H9 (cell line): ENCODE data around the gene STH. TPM values are rescaled to one million over a fixed set of nuclear protein-coding genes. Genes with fewer than 3 reads are reported as not detected.

Experiments
- DNase-seq: peaks from one replicate; pipeline ENCODE4 v3.0.0-alpha.2; 2017
- H2AFZ ChIP-seq: one replicate; pipeline ENCODE4 v1.6.1; 2013; ENCODE audit warnings: mild to moderate bottlenecking, low read length, control low read depth, moderate library complexity
- H2AK5ac ChIP-seq: 2 replicates; pipeline ENCODE4 v1.6.1; 2013; ENCODE audit warnings: low read length, control low read depth, mixed read lengths; ENCODE audit not compliant: insufficient read length
- H2BK120ac ChIP-seq: one replicate; pipeline ENCODE4 v1.6.1; 2013; ENCODE audit warnings: low read depth, mild to moderate bottlenecking, low read length, control low read depth, inconsistent platforms; ENCODE audit not compliant: poor library complexity, severe bottlenecking
- H2BK12ac ChIP-seq: 2 replicates; pipeline ENCODE4 v1.6.1; 2013; ENCODE audit warnings: low read length, control low read depth, mixed read lengths, low read depth; ENCODE audit not compliant: insufficient read length
- H2BK15ac ChIP-seq: 2 replicates; pipeline ENCODE4 v1.6.1; 2013; ENCODE audit warnings: low read depth, low read length, control low read depth
- H2BK20ac ChIP-seq: one replicate; pipeline ENCODE4 v1.6.1; 2013; ENCODE audit warnings: low read depth, mild to moderate bottlenecking, low read length, control low read depth, inconsistent platforms; ENCODE audit not compliant: poor library complexity, severe bottlenecking
- H2BK5ac ChIP-seq: 2 replicates; pipeline ENCODE4 v1.6.1; 2013; ENCODE audit warnings: low read length, control low read depth, mixed read lengths; ENCODE audit not compliant: insufficient read length
- H3K14ac ChIP-seq: 2 replicates; pipeline ENCODE4 v1.6.1; 2013; ENCODE audit warnings: low read length, control low read depth; ENCODE audit not compliant: insufficient read depth
- H3K18ac ChIP-seq: 2 replicates; pipeline ENCODE4 v1.6.1; 2013; ENCODE audit warnings: low read depth, mild to moderate bottlenecking, mixed read lengths, low read length, control low read depth; ENCODE audit not compliant: insufficient read length
- H3K23ac ChIP-seq: 2 replicates; pipeline ENCODE4 v1.6.1; 2013; ENCODE audit warnings: low read length, control low read depth, mixed read lengths, low read depth; ENCODE audit not compliant: insufficient read length
- H3K23me2 ChIP-seq: 2 replicates; pipeline ENCODE4 v1.6.1; 2013; ENCODE audit warnings: low read depth, mild to moderate bottlenecking, mixed read lengths, low read length, control low read depth; ENCODE audit not compliant: insufficient read length, poor library complexity, severe bottlenecking
- H3K27ac ChIP-seq: 2 replicates; pipeline ENCODE4 v1.5.1; 2013; ENCODE audit warnings: low read length, control low read depth, mixed read lengths, low read depth; ENCODE audit not compliant: insufficient read length
- H3K27me3 ChIP-seq: 2 replicates; pipeline ENCODE4 v1.6.1; 2013; ENCODE audit warnings: low read length, control low read depth, inconsistent platforms; ENCODE audit not compliant: insufficient read depth
- H3K4ac ChIP-seq: 2 replicates; pipeline ENCODE4 v1.6.1; 2013; ENCODE audit warnings: low read depth, mild to moderate bottlenecking, control low read depth, inconsistent platforms, low read length, moderate library complexity
- H3K4me1 ChIP-seq: 2 replicates; pipeline ENCODE4 v1.6.1; 2013; ENCODE audit warnings: low read length, control low read depth, inconsistent platforms; ENCODE audit not compliant: insufficient read depth
- H3K4me2 ChIP-seq: 2 replicates; pipeline ENCODE4 v1.6.1; 2013; ENCODE audit warnings: low read length, control low read depth, mixed read lengths; ENCODE audit not compliant: insufficient read length, insufficient read depth
- H3K56ac ChIP-seq: 2 replicates; pipeline ENCODE4 v1.6.1; 2013; ENCODE audit warnings: low read depth, mild to moderate bottlenecking, mixed read lengths, low read length, control low read depth; ENCODE audit not compliant: insufficient read length
- H3K79me1 ChIP-seq: 2 replicates; pipeline ENCODE4 v1.6.1; 2013; ENCODE audit warnings: low read depth, mild to moderate bottlenecking, moderate library complexity, low read length, control low read depth, inconsistent platforms; ENCODE audit not compliant: insufficient read depth, poor library complexity, severe bottlenecking
- H3K79me2 ChIP-seq: 2 replicates; pipeline ENCODE4 v1.6.1; 2013; ENCODE audit warnings: low read length, control low read depth, inconsistent platforms; ENCODE audit not compliant: insufficient read depth
- H3K9ac ChIP-seq: 2 replicates; pipeline ENCODE4 v1.6.1; 2013; ENCODE audit warnings: low read length, control low read depth, mixed read lengths; ENCODE audit not compliant: insufficient read length; ENCODE audit errors: extremely low read depth
- H3K9me3 ChIP-seq: one replicate; pipeline ENCODE4 v1.6.1; 2013; ENCODE audit warnings: low read depth, low read length, inconsistent platforms; ENCODE audit not compliant: control insufficient read depth
- H3T11ph ChIP-seq: one replicate; pipeline ENCODE4 v1.6.1; 2013; ENCODE audit warnings: mild to moderate bottlenecking, low read length, control low read depth, inconsistent platforms
- H4K20me1 ChIP-seq: one replicate; pipeline ENCODE4 v1.6.1; 2013; ENCODE audit not compliant: control insufficient read depth, insufficient read length, insufficient read depth
- H4K5ac ChIP-seq: 2 replicates; pipeline ENCODE4 v1.6.1; 2013; ENCODE audit warnings: low read depth, mild to moderate bottlenecking, mixed read lengths, low read length, control low read depth; ENCODE audit not compliant: insufficient read length
- H4K8ac ChIP-seq: replicated peaks from 2 replicates; pipeline ENCODE4 v1.6.1; 2013; ENCODE audit warnings: low read length, control low read depth, mixed read lengths, low read depth; ENCODE audit not compliant: insufficient read length
- H4K91ac ChIP-seq: 2 replicates; pipeline ENCODE4 v1.6.1; 2013; ENCODE audit warnings: low read depth, mild to moderate bottlenecking, moderate library complexity, mixed read lengths, low read length, control low read depth; ENCODE audit not compliant: insufficient read length
- H3K27ac Mint-ChIP-seq, 3 experiments: 2 replicates in 2 of 3; 3 replicates in 1 of 3; pipeline ENCODE4 v1.8.0; 2020 to 2021; ENCODE audit warnings: mixed read lengths in 3 of 3, mild to moderate bottlenecking in 1 of 3, moderate library complexity in 1 of 3
- H3K27me3 Mint-ChIP-seq: 2 replicates; pipeline ENCODE4 v1.8.0; 2021; ENCODE audit warnings: low read depth, mild to moderate bottlenecking, moderate library complexity, mixed read lengths
- H3K36me3 Mint-ChIP-seq, 3 experiments: 2 replicates in 2 of 3; 3 replicates in 1 of 3; pipeline ENCODE4 v1.8.0; 2020 to 2021; ENCODE audit warnings: low read depth in 3 of 3, mixed read lengths in 3 of 3; ENCODE audit not compliant: insufficient read depth in 1 of 3
- H3K4me1 Mint-ChIP-seq, 2 experiments: 2 replicates each; pipeline ENCODE4 v1.8.0; 2020; ENCODE audit warnings: mixed read lengths in 2 of 2
- H3K4me3 Mint-ChIP-seq, 2 experiments: 2 replicates in 1 of 2; 3 replicates in 1 of 2; pipeline ENCODE4 v1.8.0; 2020 to 2021; ENCODE audit warnings: mild to moderate bottlenecking in 2 of 2, mixed read lengths in 2 of 2, moderate library complexity in 1 of 2
- H3K9me3 Mint-ChIP-seq, 2 experiments: 2 replicates in 1 of 2; 3 replicates in 1 of 2; pipeline ENCODE4 v1.8.0; 2020; ENCODE audit warnings: mild to moderate bottlenecking in 2 of 2, mixed read lengths in 2 of 2, moderate library complexity in 1 of 2
- WGBS: extraction: QIAGEN DNeasy Blood & Tissue Kit; methylation state at CpG from one replicate; pipeline ENCODE4 v1.1.7; 2013; ENCODE audit warnings: missing lambda C conversion rate, low lambda C conversion rate, mixed read lengths; ENCODE audit not compliant: insufficient read length; ENCODE audit errors: extremely low coverage; 5-methylcytosine and 5-hydroxymethylcytosine counted together
- total RNA-seq: library from RNA; stranded (reverse); gene quantifications from 2 replicates; pipeline ENCODE4 v1.2.1, GENCODE V29; 2021
- TF ChIP-seq, protein P1 (sequence below): fragments of 200-600 bp; sonication (generic); conservative IDR thresholded peaks from 3 replicates; pipeline ENCODE4 v1.8.0; 2021; ENCODE audit warnings: antibody characterized with exemption, mild to moderate bottlenecking

Gene STH
- total RNA-seq, 1 experiment from 2014 or later: not detected

- no peak overlapping the region for H4K91ac ChIP-seq
- H2BK120ac ChIP-seq: no peak overlapping the region
- no peaks in the 10 kb centered on the region for H3K9me3 Mint-ChIP-seq
- no peak overlapping the region for H3K14ac ChIP-seq
- no peak overlapping the region for H3K4me2 ChIP-seq
- H3K4me1 ChIP-seq: no peaks in the 10 kb centered on the region
- no peak overlapping the region for H4K5ac ChIP-seq
- no peak overlapping the region for H2AFZ ChIP-seq
- no peak overlapping the region for H2BK15ac ChIP-seq
- no peaks in the 10 kb centered on the region for H3K27me3 ChIP-seq
- H3K27me3 Mint-ChIP-seq: no peaks in the 10 kb centered on the region
- H4K8ac ChIP-seq: no peak overlapping the region
- H2BK20ac ChIP-seq: no peak overlapping the region
- H2AK5ac ChIP-seq: no peak overlapping the region
- H3K18ac ChIP-seq: no peak overlapping the region
- H3K27ac ChIP-seq: no peak overlapping the region
- H3K79me2 ChIP-seq: no peaks in the 10 kb centered on the region
- H3K4me3 Mint-ChIP-seq: no peak overlapping the region
- H4K20me1 ChIP-seq: no peaks in the 10 kb centered on the region
- H3K4me1 Mint-ChIP-seq: peaks cover 13 to 18% of the 10 kb centered on the region in 2 experiments
- no peaks in the 10 kb centered on the region for H3K79me1 ChIP-seq
- H3K23me2 ChIP-seq: no peaks in the 10 kb centered on the region
- H3K9ac ChIP-seq: no peak overlapping the region
- no peak overlapping the region for H2BK12ac ChIP-seq
- H2BK5ac ChIP-seq: no peak overlapping the region
- H3K56ac ChIP-seq: no peak overlapping the region
- H3K27ac Mint-ChIP-seq: no peak overlapping the region
- WGBS: no CpG with 5 or more reads among the region's 8 CpGs
- TF ChIP-seq, protein P1, sequence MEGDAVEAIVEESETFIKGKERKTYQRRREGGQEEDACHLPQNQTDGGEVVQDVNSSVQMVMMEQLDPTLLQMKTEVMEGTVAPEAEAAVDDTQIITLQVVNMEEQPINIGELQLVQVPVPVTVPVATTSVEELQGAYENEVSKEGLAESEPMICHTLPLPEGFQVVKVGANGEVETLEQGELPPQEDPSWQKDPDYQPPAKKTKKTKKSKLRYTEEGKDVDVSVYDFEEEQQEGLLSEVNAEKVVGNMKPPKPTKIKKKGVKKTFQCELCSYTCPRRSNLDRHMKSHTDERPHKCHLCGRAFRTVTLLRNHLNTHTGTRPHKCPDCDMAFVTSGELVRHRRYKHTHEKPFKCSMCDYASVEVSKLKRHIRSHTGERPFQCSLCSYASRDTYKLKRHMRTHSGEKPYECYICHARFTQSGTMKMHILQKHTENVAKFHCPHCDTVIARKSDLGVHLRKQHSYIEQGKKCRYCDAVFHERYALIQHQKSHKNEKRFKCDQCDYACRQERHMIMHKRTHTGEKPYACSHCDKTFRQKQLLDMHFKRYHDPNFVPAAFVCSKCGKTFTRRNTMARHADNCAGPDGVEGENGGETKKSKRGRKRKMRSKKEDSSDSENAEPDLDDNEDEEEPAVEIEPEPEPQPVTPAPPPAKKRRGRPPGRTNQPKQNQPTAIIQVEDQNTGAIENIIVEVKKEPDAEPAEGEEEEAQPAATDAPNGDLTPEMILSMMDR: no peak
- H3K23ac ChIP-seq: no peak overlapping the region
- no peak for DNase-seq
- H3K36me3 Mint-ChIP-seq: peaks cover 41 to 82% (median 80%) of the 10 kb centered on the region in 3 experiments; a peak in 6 of 7 replicates
- H3K4ac ChIP-seq: no peak overlapping the region
- no peak overlapping the region for H3T11ph ChIP-seq
- H3K9me3 ChIP-seq: no peaks in the 10 kb centered on the region
These were observed 48.8 kb downstream of the STH start for GRCh38 chr17:46047856-46048255.

Other genes starting within 250 kb of the STH start
- 0.42 and 0.52 TPM in 2 replicates for gene CRHR1, start 214.9 kb upstream of the STH start, total RNA-seq
- gene SPPL2C, start 154.4 kb upstream of the STH start, total RNA-seq: not detected in 2 replicates
- gene MAPT, start 104.7 kb upstream of the STH start, total RNA-seq: 1.3 and 1.6 TPM in 2 replicates
- gene KANSL1, start 194.2 kb downstream of the STH start, total RNA-seq: 110 and 114 TPM in 2 replicates